ENCODE data around the gene EIF5A. TPM values are rescaled to one million over a fixed set of nuclear protein-coding genes. Genes with fewer than 3 reads are reported as not detected.

Gene EIF5A
- total RNA-seq, 1 experiment from 2014 or later = 345 TPM

GRCh38 chr17:7304179-7304578, 3.2 kb upstream of the EIF5A start:
- Histone ChIP-seq H3K4me1 (no peaks in the 10 kb centered on the region; the same call in 1 of the 2 replicates), H3K9me3 (no peaks in the 10 kb centered on the region), H3K36me3 (ENCODE audit: control insufficient read depth, insufficient read depth, low read length) (no peaks in the 10 kb centered on the region), H3K4me3 (ENCODE audit: low read depth, low read length) (no peak overlapping the region), H3K27me3 (replicated peaks; ENCODE audit: control insufficient read depth, insufficient read depth, low read length) (no peaks in the 10 kb centered on the region)
- BruUV-seq (replicated peaks) = no TSS peak
- intact Hi-C loops (cut with micrococcal nuclease; ENCODE audit: unreplicated experiment) = no loop called here
- H3K27me3 Mint-ChIP-seq (ENCODE audit: insufficient read depth, unreplicated experiment) = no peaks in the 10 kb centered on the region
- no peak for TF ChIP-seq CTCF (IDR thresholded peaks at IDR 0.05; ENCODE audit: insufficient read depth in 1 of 2, low read depth in 1 of 2, low read length in 1 of 2, severe bottlenecking in 1 of 2, unreplicated experiment in 1 of 2)
- peaks cover 24% of the 10 kb centered on the region for H3K36me3 Mint-ChIP-seq (ENCODE audit: insufficient read depth, unreplicated experiment)
- no peak overlapping the region for H3K27ac Mint-ChIP-seq (ENCODE audit: unreplicated experiment)
- no peak overlapping the region for H3K4me3 Mint-ChIP-seq (ENCODE audit: unreplicated experiment)
- CTCF ChIA-PET = no interaction called here
- H3K9me3 Mint-ChIP-seq (ENCODE audit: unreplicated experiment) = no peaks in the 10 kb centered on the region
- H3K4me1 Mint-ChIP-seq (ENCODE audit: low read depth, unreplicated experiment) = no peaks in the 10 kb centered on the region
- POLR2A ChIA-PET = no interaction called here
- no peak for DNase-seq

- Histone ChIP-seq H3K27me3 (replicated peaks; ENCODE audit: control insufficient read depth, insufficient read depth, low read length) (no peaks in the 10 kb centered on the region), H3K9me3 (no peaks in the 10 kb centered on the region), H3K4me3 (ENCODE audit: low read depth, low read length) (peak overlapping the region; percentile 71), H3K36me3 (ENCODE audit: control insufficient read depth, insufficient read depth, low read length) (peaks cover 5% of the 10 kb centered on the region), H3K4me1 (no peaks in the 10 kb centered on the region; the same call in 1 of the 2 replicates)
- POLR2A ChIA-PET = no interaction called here
- peaks cover 10% of the 10 kb centered on the region for H3K4me1 Mint-ChIP-seq (ENCODE audit: low read depth, unreplicated experiment)
- CTCF ChIA-PET = no interaction called here
- peaks cover 62% of the 10 kb centered on the region for H3K36me3 Mint-ChIP-seq (ENCODE audit: insufficient read depth, unreplicated experiment)
- peak in 1 of 2 experiments; percentile 34 for DNase-seq
- intact Hi-C loops (cut with micrococcal nuclease; ENCODE audit: unreplicated experiment) = loop anchor here (5.0 kb wide), 1 partner anchor 174 kb away; the partner anchor contains the start of genes POLR2A and SLC35G6
- BruUV-seq (replicated peaks) = TSS peak; percentile 74
- no peak for TF ChIP-seq CTCF (IDR thresholded peaks at IDR 0.05; ENCODE audit: insufficient read depth in 1 of 2, low read depth in 1 of 2, low read length in 1 of 2, severe bottlenecking in 1 of 2, unreplicated experiment in 1 of 2)
- no peaks in the 10 kb centered on the region for H3K9me3 Mint-ChIP-seq (ENCODE audit: unreplicated experiment)
- peak overlapping the region; percentile 93 for H3K4me3 Mint-ChIP-seq (ENCODE audit: unreplicated experiment)
- no peaks in the 10 kb centered on the region for H3K27me3 Mint-ChIP-seq (ENCODE audit: insufficient read depth, unreplicated experiment)
- H3K27ac Mint-ChIP-seq (ENCODE audit: unreplicated experiment) = peak overlapping the region; percentile 93
These were observed 527 bp downstream of the EIF5A start for GRCh38 chr17:7307686-7308624.

GRCh38 chr17:7308625-7309433, 1.4 kb downstream of the EIF5A start:
- intact Hi-C loops (cut with micrococcal nuclease; ENCODE audit: unreplicated experiment) = loop anchor here (5.0 kb wide), 1 partner anchor 173 kb away; the partner anchor contains the start of genes POLR2A and SLC35G6
- H3K27ac Mint-ChIP-seq (ENCODE audit: unreplicated experiment) = peak overlapping the region; percentile 93
- POLR2A ChIA-PET = interaction anchor here (0.6 kb wide), 2 partner anchors 40 to 74 kb away, joined by 5 read pairs; no protein-coding TSS in a partner anchor

More at GRCh38 chr17:7308625-7309433, 1.4 kb downstream of the EIF5A start:
- H3K9me3 ChIP-seq = no peaks in the 10 kb centered on the region
- H3K4me3 ChIP-seq (ENCODE audit: low read depth, low read length) = peak overlapping the region; percentile 71
- Mint-ChIP-seq H3K36me3 (ENCODE audit: insufficient read depth, unreplicated experiment) (peaks cover 68% of the 10 kb centered on the region), H3K4me3 (ENCODE audit: unreplicated experiment) (peak overlapping the region; percentile 93), H3K9me3 (ENCODE audit: unreplicated experiment) (no peaks in the 10 kb centered on the region), H3K4me1 (ENCODE audit: low read depth, unreplicated experiment) (peaks cover 10% of the 10 kb centered on the region), H3K27me3 (ENCODE audit: insufficient read depth, unreplicated experiment) (no peaks in the 10 kb centered on the region)
- peaks cover 5% of the 10 kb centered on the region for H3K36me3 ChIP-seq (ENCODE audit: control insufficient read depth, insufficient read depth, low read length)
- peak; percentile 72 for DNase-seq
- CTCF ChIA-PET = no interaction called here
- BruUV-seq (replicated peaks) = no TSS peak
- TF ChIP-seq CTCF (IDR thresholded peaks at IDR 0.05; ENCODE audit: insufficient read depth in 1 of 2, low read depth in 1 of 2, low read length in 1 of 2, severe bottlenecking in 1 of 2, unreplicated experiment in 1 of 2) = no peak
- H3K27me3 ChIP-seq (replicated peaks; ENCODE audit: control insufficient read depth, insufficient read depth, low read length) = no peaks in the 10 kb centered on the region
- H3K4me1 ChIP-seq = peaks cover 2% of the 10 kb centered on the region; the same call in 1 of the 2 replicates

Data from Caco-2 (cell line).